UCSD-AML1 (cell line): ENCODE measurements around the gene UQCC2.
A peak's percentile ranks its signal among the peaks of the same experiment; 100 is the strongest.

ENCODE experiments used
- DNase-seq: peaks from one replicate; lab custom pipeline; 2025; ENCODE audit not compliant: unreplicated experiment; lab: John Stamatoyannopoulos, UW

Gene UQCC2

DNA sequence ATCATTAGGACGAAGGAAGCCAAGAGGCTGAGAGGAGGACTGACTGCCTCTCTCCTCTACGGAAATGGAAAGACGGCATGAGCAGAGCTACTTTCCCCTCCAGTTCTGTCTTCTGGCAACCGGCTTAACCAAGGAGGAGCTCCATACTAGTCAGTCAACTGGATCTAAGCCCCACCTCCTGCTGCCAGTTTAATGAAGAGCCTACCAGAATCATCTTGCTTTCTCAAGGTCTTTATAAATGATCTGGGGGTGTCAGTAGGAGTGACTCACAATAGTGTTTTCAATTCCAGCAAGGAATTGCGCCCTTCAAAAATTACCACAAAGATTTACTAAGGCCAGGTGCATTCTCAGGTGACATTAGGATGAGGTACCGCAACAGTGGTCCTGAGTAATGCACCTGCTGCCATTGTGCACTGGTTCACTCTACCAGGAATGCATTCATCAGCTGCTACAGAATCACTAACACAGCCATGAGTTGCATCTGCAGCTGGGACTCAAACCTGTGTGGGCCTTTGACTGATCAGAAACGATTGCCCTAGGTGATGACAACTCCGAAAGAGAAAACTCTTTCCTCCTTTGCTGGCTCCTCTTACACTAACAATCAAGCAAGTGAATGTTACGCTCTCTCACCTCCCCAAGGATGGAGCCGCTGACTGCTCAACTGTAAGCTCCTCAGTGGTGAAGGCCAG lies 2.8 kb downstream of the UQCC2 start:
- no peak for DNase-seq

DNA sequence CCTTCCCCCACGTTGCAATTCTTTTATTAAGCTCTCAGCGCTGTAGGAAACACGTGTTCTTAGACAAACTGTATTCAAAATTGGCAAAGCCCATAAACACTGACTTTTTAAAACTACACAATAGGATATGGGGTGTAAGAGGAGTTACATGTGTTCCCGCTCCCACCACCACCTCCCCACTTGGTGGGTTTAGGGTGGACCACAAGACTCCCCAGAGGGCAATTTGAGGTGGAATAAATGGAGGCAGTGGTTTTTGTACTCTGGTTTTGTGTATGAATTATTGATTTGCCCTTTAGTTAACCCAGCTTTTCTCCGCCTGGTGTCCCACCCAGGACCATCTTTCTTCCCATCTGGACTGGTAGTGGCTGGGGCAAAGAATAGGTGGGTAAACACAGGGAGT lies 3.7 kb downstream of the UQCC2 start:
- DNase-seq = no peak

- DNase-seq = no peak
Measured at GRCh38 chr6:33705955-33706725, 5.4 kb downstream of the UQCC2 start.

GRCh38 chr6:33705268-33705885 lies 6.1 kb downstream of the UQCC2 start:
- no peak for DNase-seq

DNA sequence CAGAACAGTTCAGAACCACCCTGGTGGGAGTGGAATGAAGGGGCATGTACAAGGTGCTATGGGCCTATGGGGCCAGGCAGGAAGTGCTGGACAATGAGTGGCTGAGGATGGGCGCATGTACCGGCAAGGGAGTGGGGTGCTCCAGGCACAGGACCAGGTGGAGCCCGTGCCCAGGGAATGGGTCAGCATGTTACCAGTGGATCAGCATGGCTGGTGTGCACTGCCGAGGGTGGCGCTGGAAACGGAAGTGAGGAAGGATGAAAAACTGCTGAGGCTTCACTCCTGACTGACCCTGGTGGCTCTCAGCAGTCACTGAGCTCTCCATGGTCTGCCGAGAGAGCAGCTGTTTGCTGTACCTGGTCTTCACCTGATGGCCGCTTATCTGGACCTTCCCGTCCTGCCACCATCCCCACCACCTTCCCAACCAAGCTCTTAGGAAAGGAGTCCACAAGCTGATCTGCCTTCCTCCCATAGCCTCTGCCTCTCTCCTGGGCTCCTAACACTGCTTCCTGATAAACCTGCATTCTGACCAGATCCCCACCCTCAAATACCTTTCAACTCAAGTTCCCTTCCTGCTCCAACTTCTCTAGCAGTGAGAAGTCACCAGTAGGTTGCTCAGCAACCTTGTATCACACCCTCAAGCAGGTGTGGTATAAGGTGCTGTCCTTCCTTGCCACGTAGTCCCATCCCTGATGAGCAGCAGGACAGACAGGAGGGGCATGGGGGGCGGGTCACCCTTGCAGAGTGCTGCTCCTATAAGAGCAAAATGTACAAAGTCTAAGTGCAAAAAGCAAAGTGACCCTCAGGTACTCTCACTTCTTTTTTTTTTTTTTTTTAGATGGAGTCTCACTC lies 7.1 kb downstream of the UQCC2 start:
- DNase-seq = no peak

DNA sequence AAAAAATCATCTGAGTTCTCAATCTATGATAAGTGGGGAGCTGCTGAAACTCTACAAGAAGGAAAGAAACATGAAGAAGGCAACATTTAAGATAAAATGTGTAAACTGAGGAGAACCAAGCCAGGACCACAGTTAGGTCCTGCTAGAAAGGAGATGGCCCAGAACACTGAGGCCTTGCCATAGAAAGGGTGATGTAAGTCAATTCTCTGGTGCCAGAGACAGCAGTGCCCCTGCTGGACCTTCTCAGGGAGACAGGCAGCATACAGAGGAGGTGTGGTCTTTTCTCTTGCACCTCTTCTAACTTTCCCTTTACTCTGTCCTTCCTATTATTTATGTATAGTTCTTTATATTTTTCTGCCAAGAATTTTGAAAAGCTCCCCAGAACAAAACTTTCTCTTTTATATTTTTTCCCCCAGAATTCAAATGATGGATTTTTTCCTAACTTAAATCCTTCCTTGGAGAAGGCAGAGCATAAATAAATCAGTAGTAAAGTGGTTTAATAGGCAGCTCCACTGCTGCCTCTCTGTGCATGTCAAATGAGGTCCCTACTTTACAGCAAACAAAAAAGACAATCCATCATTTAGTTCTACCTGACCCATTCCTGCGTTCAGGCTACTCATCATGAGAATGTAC lies 9.0 kb downstream of the UQCC2 start:
- DNase-seq = peak; percentile 44

DNA sequence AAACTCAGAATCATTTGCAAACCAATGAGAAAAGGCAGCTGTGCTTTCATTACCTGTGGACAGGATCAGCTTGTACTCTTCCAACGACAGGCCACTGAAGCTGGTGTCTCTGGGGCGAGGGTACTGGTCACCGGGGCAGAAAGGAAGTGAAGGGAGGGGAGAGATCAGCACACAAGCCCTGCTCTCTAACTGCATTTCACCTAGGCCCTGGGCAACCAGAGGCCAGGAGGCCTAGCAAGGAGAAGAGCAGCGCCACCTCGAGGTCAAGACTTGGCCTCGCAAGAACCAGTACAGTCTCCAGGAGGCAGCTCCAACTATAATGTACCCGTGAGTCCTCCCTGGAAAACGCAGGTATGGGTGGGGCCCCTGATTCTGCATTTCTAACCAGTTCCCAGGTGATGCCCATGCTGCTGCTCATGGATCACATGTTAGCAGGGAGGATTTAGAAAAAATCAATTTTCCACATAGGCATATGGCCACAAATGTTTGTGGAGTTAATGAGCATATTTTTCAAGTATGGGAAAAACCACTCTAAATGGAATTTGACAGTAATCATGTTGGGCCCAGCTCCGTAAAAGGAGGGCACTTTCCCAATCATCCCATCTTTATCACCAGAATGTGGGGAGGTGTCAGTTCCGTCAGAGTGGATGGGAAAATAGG lies 11.0 kb downstream of the UQCC2 start:
- peak; percentile 82 for DNase-seq

GRCh38 chr6:33699739-33700138 lies 11.8 kb downstream of the UQCC2 start:
- no peak for DNase-seq

- no peak for DNase-seq
Measured at GRCh38 chr6:33699131-33699530, 12.4 kb downstream of the UQCC2 start.

- DNase-seq = no peak
Measured at GRCh38 chr6:33698494-33698893, 13.0 kb downstream of the UQCC2 start.

GRCh38 chr6:33697845-33698244 lies 13.7 kb downstream of the UQCC2 start:
- no peak for DNase-seq

GRCh38 chr6:33696548-33697518 lies 14.7 kb downstream of the UQCC2 start:
- DNase-seq = peak; percentile 66

DNA sequence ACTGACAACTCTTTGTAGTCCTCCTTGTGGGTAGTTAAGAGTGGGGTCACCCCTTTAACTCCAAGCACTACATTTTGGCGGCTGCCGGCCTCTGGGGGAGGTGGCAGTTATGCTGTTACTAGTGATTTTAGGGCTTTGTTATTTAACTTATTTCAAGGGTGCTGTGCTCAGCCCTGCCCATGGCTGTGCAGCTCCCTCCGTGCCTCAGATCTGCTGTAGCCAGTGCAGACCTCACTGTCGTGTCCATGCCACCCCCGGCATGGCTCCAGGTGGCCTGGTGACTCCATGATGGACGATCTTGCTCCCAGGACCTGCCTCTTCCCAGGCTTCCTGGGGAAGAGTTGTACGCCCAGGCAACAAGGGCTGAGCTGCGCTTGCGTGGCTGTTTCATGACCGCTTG lies 15.4 kb downstream of the UQCC2 start:
- DNase-seq = no peak

DNA sequence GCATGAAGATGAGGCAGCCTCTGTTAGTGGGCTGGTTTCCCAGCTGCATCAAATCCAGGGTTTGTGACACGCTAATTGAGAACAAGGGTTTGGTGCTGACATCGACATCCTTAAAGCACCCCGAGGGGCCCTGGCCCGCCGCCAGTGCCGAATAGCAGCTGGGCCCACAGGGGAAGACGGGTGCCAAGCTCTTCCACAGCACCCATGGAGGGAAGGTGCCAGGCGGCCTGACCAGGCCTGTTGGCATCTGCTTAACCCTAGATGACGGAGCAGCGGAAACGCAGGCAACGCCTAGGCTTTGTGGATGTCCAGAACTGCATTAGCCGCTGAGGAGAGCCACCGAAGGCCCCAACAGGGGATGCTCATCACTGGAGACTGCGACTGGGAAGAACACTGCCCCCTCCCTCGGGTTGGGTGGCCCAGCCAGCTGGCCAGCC lies 16.0 kb downstream of the UQCC2 start:
- DNase-seq = no peak

- no peak for DNase-seq
Measured at GRCh38 chr6:33694977-33695376, 16.5 kb downstream of the UQCC2 start.

DNA sequence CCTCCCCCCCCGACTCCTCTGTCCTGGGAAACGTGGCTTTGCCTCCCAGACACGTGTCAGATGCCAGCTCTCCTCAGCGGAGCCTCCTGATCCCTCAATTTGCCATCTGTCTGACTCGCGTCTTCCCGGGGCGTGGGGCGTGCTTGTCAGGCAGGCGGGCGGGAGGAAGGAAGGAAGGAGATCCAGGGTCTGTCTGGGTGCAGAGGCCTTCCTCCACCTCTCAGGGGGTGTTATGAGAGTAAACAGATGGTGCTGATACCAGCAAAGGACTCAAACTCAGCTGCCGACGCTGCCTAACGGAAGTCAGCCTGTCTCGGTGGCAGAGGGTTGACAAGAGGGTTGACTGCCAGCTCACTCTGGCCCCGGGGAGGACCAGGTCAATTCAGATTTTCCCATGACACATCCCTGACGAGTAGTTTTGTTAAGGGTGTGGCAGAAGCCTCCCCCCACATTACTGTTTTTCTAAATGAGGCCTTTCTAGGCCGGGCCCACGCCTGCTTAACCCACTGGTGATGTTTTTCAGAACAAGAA lies 17.0 kb downstream of the UQCC2 start:
- peak; percentile 84 for DNase-seq

DNA sequence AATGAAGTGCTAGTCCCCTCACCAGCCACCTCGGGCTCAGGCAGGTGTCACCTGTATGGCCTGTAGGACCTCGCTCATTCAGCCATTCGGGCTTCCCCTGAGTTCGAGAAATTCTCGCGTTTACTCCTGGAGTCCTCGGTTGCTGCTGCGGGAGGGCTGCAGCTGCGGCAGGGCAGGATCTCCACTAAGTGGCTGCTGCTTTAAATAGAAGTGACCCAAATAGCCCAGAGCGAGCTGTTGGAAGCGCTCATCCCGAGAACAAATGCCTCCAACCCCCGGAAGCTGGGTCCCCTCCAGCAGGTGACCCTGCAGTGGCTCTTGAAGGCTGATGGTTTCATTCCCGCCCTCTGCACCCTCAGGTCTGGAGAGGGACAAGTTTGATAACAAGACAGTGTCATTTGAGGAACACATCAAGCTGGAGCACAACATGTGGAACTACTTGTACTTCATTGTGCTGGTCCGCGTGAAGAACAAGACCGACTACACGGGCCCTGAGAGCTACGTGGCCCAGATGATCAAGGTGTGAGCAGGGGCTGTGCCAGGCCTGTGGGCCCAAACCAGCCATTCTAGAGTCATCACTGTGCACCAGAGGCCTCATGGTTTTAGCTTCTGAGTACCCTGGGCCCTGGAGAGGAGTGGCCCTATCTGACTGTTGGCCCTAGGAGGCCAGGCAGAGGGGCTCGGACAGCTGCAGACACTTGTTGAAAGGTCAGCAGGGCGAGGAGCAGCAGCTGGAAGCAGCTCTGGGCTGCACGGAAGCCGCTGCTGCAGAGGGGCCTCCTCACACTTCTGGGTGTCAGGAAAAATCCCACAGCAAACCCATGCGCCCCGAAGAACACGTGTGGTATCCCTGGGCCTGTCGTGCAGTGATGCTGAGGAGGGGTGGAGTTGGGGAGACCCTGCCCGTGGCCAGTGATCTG lies 18.1 kb downstream of the UQCC2 start:
- peak; percentile 50 for DNase-seq

DNA sequence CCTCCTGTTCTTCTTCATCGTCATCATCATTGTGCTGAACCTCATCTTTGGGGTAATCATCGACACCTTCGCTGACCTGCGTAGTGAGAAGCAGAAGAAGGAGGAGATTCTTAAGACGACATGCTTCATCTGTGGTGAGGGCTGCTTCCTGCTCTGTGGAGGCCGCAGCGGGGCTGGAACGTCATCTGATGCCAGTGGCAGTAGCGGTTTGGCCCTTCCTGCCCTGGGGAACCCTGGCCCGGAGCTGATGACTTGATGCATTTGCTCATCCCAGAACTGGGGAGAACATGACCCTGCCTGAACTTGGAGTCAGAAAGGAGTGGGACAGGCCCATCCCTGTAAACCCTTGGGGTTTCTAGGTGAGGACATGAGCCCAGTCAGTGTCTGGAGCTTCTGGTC lies 18.7 kb downstream of the UQCC2 start:
- peak; percentile 88 for DNase-seq
